HepG2 (cell line): Measurements from ENCODE around the gene PACS1. TPM values are rescaled to one million over a fixed set of nuclear protein-coding genes. Genes with fewer than 3 reads are reported as not detected.

ENCODE experiments used
- ATAC-seq: fragments of 200-7000 bp; cut with Tn5 transposase; 3 replicates; pipeline ENCODE4 v1.9.1; 2020; ENCODE audit warnings: mild to moderate bottlenecking, moderate library complexity
- BruUV-seq: library from RNA; stranded (reverse); fragments of 400-500 nt; replicated peaks from 2 replicates; lab custom pipeline; 2021; lab: Mats Ljungman, UMichigan
- CTCF ChIA-PET: fragments of 300-600 bp; formaldehyde crosslinking; extraction: SDS; loops from one replicate; lab custom pipeline; 2021; ENCODE audit warnings: low total read pairs, inconsistent platforms, low intra/inter-chr PET ratio; lab: Yijun Ruan, JAX
- POLR2A ChIA-PET: fragments of 350-600 bp; sonication (Branson Sonifier 250); formaldehyde crosslinking; loops from one replicate; lab custom pipeline; 2020; ENCODE audit warnings: antibody characterized with exemption, inconsistent platforms; lab: Yijun Ruan, JAX
- DNase-seq: peaks from one replicate; pipeline ENCODE4 v3.0.0-alpha.2; 2015; ENCODE audit warnings: low spot score
- FAIRE-seq: peaks from 3 replicates; lab custom pipeline; 2011; peaks lifted over from hg19 to GRCh38; lab: Jason Lieb, UNC
- H2AFZ ChIP-seq: one replicate; pipeline ENCODE4 v1.6.1; 2011; ENCODE audit warnings: low read length, inconsistent platforms
- H3K27ac ChIP-seq: fragments of 300-600 bp; 3 replicates; pipeline ENCODE4 v1.8.0; 2011; ENCODE audit warnings: mixed run types, mild to moderate bottlenecking, mixed read lengths, low read length, inconsistent platforms; ENCODE audit not compliant: insufficient read depth; ENCODE audit errors: extremely low read length
- H3K27me3 ChIP-seq, 2 experiments: fragments of 200-600 bp in 1 of 2; 2 replicates in 1 of 2; 3 replicates in 1 of 2; pipeline versions ENCODE4 v1.6.0 to v1.8.0; 2011; ENCODE audit warnings: low read length in 2 of 2, mild to moderate bottlenecking in 2 of 2, moderate library complexity in 2 of 2, inconsistent platforms in 1 of 2; ENCODE audit not compliant: insufficient read depth in 2 of 2, control insufficient read depth in 1 of 2
- H3K36me3 ChIP-seq, 2 experiments: fragments of 200-600 bp in 1 of 2; replicated peaks in 1 of 2; 2 replicates in 1 of 2; 3 replicates in 1 of 2; pipeline versions ENCODE4 v1.5.1 to v1.8.0; 2011; ENCODE audit warnings: low read length in 2 of 2, inconsistent platforms in 1 of 2; ENCODE audit not compliant: insufficient read depth in 2 of 2, control insufficient read depth in 1 of 2
- H3K4me1 ChIP-seq: 2 replicates; pipeline ENCODE4 v1.5.1; 2012; ENCODE audit warnings: low read length, inconsistent platforms; ENCODE audit not compliant: insufficient read depth
- H3K4me2 ChIP-seq: 2 replicates; pipeline ENCODE4 v1.6.0; 2011; ENCODE audit warnings: low read depth, low read length, inconsistent platforms
- H3K4me3 ChIP-seq, 3 experiments: fragments of 200-600 bp in 1 of 3; sonication (generic), shearing (Covaris generic) in 1 of 3; replicated peaks in 1 of 3; 2 replicates each; pipeline ENCODE4 v1.5.1; 2011 to 2016; ENCODE audit warnings: low read length in 3 of 3, inconsistent platforms in 2 of 3, low read depth in 2 of 3, mild to moderate bottlenecking in 2 of 3, control low read depth in 1 of 3, mixed read lengths in 1 of 3; ENCODE audit not compliant: insufficient read depth in 1 of 3
- H3K79me2 ChIP-seq: one replicate; pipeline ENCODE4 v1.6.1; 2011; ENCODE audit warnings: low read length, inconsistent platforms; ENCODE audit not compliant: insufficient read depth
- H3K9ac ChIP-seq: 2 replicates; pipeline ENCODE4 v1.6.0; 2011; ENCODE audit warnings: mild to moderate bottlenecking, low read depth, low read length, inconsistent platforms; ENCODE audit not compliant: insufficient read depth
- H3K9me3 ChIP-seq: 2 replicates; pipeline ENCODE4 v1.5.1; 2012; ENCODE audit warnings: mild to moderate bottlenecking, low read length
- H4K20me1 ChIP-seq: 2 replicates; pipeline ENCODE4 v1.6.0; 2011; ENCODE audit warnings: inconsistent platforms, mild to moderate bottlenecking, low read length, moderate library complexity; ENCODE audit not compliant: insufficient read depth
- CSRNP2 ChIP-seq: sonication (generic); formaldehyde crosslinking; conservative IDR thresholded peaks from 2 replicates; pipeline ENCODE4 v1.8.0; 2022; ENCODE audit warnings: low read depth, missing genetic modification reagents
- GMEB2 ChIP-seq: IDR thresholded peaks from 2 replicates; pipeline ENCODE4 v1.6.1; 2016; ENCODE audit warnings: missing biosample characterization, missing genetic modification reagents, low read depth
- MIER3 ChIP-seq: IDR thresholded peaks from 2 replicates; pipeline ENCODE4 v1.6.1; 2016; ENCODE audit warnings: missing compliant biosample characterization, borderline replicate concordance
- MXD1 ChIP-seq: sonication (generic); formaldehyde crosslinking; IDR thresholded peaks from 2 replicates; pipeline ENCODE4 v1.4.0; 2020; ENCODE audit warnings: mild to moderate bottlenecking, missing genetic modification reagents
- NFYC ChIP-seq: IDR thresholded peaks from 2 replicates; pipeline ENCODE4 v1.6.1; 2016; ENCODE audit warnings: missing genetic modification reagents, missing compliant biosample characterization
- PRDM10 ChIP-seq: sonication (generic); formaldehyde crosslinking; IDR thresholded peaks from 2 replicates; pipeline ENCODE4 v1.4.0; 2020; ENCODE audit warnings: low read depth, missing genetic modification reagents
- YEATS4 ChIP-seq: sonication (generic); formaldehyde crosslinking; IDR thresholded peaks from 2 replicates; pipeline ENCODE4 v1.4.0; 2020; ENCODE audit warnings: missing genetic modification reagents, borderline replicate concordance
- ZNF451 ChIP-seq: sonication (generic); formaldehyde crosslinking; IDR thresholded peaks from 2 replicates; pipeline ENCODE4 v1.5.0; 2020; ENCODE audit warnings: mild to moderate bottlenecking, missing genetic modification reagents
- ZUFSP ChIP-seq: sonication (generic); formaldehyde crosslinking; IDR thresholded peaks from 2 replicates; pipeline ENCODE4 v1.9.0; 2021; ENCODE audit warnings: missing genetic modification reagents, mild to moderate bottlenecking, borderline replicate concordance
- WGBS: methylation state at CpG from one replicate; pipeline ENCODE4 v1.1.6; 2017; ENCODE audit warnings: low lambda C conversion rate; 5-methylcytosine and 5-hydroxymethylcytosine counted together
- in situ Hi-C: cut with HindIII; loops from 2 replicates; pipeline ENCODE4 v1.10.0; 2017; ENCODE audit warnings: low pct_unique_long_range_greater_than_20kb; ENCODE audit not compliant: extremely low pct_ligation_motif_present
- intact Hi-C: fragments of 100-400 bp; cut with micrococcal nuclease; formaldehyde crosslinking; loops from one replicate; pipeline ENCODE4 v1.10.0; 2022; ENCODE audit not compliant: unreplicated experiment
- polyA plus RNA-seq, 8 experiments: library from polyadenylated mRNA; depleted of rRNA in 3 of 8; stranded (reverse) in 7 of 8; unstranded in 1 of 8; fragments of >200 nt; fragmentation: Illumina TruSeq in 4 of 8; extraction: Trizol in 4 of 8; gene quantifications; 2 replicates each; pipeline versions ENCODE4 v1.2.1 to v1.2.3, GENCODE V29; 2011 to 2016; ENCODE audit warnings: low read depth in 4 of 8, missing spikeins in 1 of 8, mixed read lengths in 1 of 8; ENCODE audit not compliant: insufficient read depth in 1 of 8
- total RNA-seq, 5 experiments: library from RNA; depleted of rRNA; stranded (reverse); fragments of >200 nt; fragmentation: Illumina TruSeq; extraction: Trizol; gene quantifications; 2 replicates each; pipeline ENCODE4 v1.2.3, GENCODE V29; 2016; ENCODE audit warnings: low read depth in 1 of 5

The PACS1 gene
- total and polyA plus RNA-seq, 2 of the 13 experiments (the other 11 are each of a cell fraction or from before 2014, with no cell fraction given) = 7.6 to 8.6 TPM

GRCh38 chr11:66124564-66124963, 54.5 kb downstream of the PACS1 start:
- Histone ChIP-seq H3K79me2 (no peaks in the 10 kb centered on the region), H3K4me1 (peaks cover 25% of the 10 kb centered on the region), H3K36me3 (no peaks in the 10 kb centered on the region; a peak in 1 of 5 replicates), H3K9ac (no peak overlapping the region), H4K20me1 (no peaks in the 10 kb centered on the region), H3K27me3 (no peaks in the 10 kb centered on the region), H3K4me2 (no peak overlapping the region), H3K9me3 (no peaks in the 10 kb centered on the region), H3K27ac (no peak overlapping the region), H3K4me3 (no peak overlapping the region), H2AFZ (no peak overlapping the region)
- intact Hi-C loops = no loop called here
- in situ Hi-C loops = no loop called here
- ATAC-seq (no peak), FAIRE-seq (no peak), DNase-seq (no peak)
- BruUV-seq = no TSS peak
- WGBS = 98% methylated on average over 2 of the region's 3 CpGs
- ChIA-PET POLR2A (no interaction called here), CTCF (no interaction called here)
- no peak for TF ChIP-seq MIER3
- no peak for TF ChIP-seq GMEB2 (CRISPR knock-in tag)
- no peak for TF ChIP-seq NFYC (CRISPR knock-in tag)
- TF ChIP-seq MXD1 (CRISPR knock-in tag) = no peak
- no peak for TF ChIP-seq ZUFSP
- no peak for TF ChIP-seq YEATS4
- TF ChIP-seq ZNF451 (CRISPR knock-in tag) = no peak
- TF ChIP-seq PRDM10 = no peak
- TF ChIP-seq CSRNP2 = no peak
